Measurements from ENCODE around the gene MUC4. TPM values are rescaled to one million over a fixed set of nuclear protein-coding genes. Genes with fewer than 3 reads are reported as not detected.
"Not testable (repeated sequence)": the region's sequence is repeated elsewhere in the genome, so short reads cannot be mapped to it uniquely, and the experiment has no call there.

MUC4 gene
- total and polyA plus RNA-seq, 9 of the 15 experiments (the other 6 are each of a cell fraction or from before 2014, with no cell fraction given): under 0.01 to 0.21 (median 0.10) TPM; not detected in 4

DNA sequence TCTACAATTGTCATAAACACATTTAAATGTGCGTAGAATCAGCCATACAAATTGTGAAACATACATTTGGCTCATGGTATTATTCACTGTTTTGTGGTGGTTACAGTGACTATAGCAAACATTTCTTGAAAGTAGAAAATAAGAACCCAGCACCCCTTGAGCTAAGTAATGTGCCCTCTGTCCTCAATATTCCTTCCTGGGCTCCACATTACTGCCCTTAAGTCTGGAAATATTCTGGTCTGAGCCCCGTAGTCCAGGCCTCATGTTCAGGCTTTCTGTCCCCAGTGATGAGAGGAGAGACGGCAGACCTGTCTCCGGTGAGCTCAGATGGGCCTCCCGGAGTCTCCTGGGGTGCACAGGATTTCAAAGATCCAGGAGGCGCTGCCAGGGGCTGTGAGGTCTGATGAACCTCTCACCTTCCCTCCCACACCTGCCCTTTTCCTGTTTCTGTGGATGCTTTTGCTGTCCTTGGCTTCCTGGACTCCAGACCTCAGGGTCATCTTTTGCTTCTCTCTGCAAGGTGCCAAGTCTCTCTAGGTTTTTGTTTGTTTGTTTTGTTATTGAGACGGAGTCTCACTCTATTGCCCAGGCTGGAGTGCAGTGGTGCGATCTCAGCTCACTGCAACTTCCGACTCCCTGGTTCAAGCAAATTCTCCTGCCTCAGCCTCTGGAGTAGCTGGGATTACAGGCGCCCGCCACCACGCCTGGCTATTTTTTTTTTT, 99.8 kb downstream of the MUC4 start:
- Histone ChIP-seq H4K20me1 (replicated peaks; ENCODE audit: control insufficient read depth, insufficient read depth, low read length) (no peaks in the 10 kb centered on the region), H3K4me2 (ENCODE audit: insufficient read depth, low read length) (no peak overlapping the region), H3K9me1 (ENCODE audit: control insufficient read depth, insufficient read depth, low read length) (no peaks in the 10 kb centered on the region), H2AFZ (ENCODE audit: low read depth, low read length) (no peak overlapping the region), H3K4me1 (replicated peaks in 1 of 2; ENCODE audit: control insufficient read depth in 2 of 2, insufficient read depth in 2 of 2, low read length in 2 of 2) (peaks cover 0 to 9% of the 10 kb centered on the region in 2 experiments; a peak in 3 of 5 replicates), H3K27me3 (ENCODE audit: control insufficient read depth in 2 of 2, insufficient read depth in 2 of 2, low read length in 2 of 2) (peaks cover 2 to 12% of the 10 kb centered on the region in 2 experiments; a peak in 2 of 5 replicates), H3K36me3 (ENCODE audit: control insufficient read depth, insufficient read depth, low read length) (no peaks in the 10 kb centered on the region), H3K4me3 (no peak overlapping the region), H3K79me2 (ENCODE audit: control insufficient read depth, insufficient read depth, low read length) (no peaks in the 10 kb centered on the region), H3K27ac (ENCODE audit: extremely low read depth, low read depth, low read length) (no peak overlapping the region), H3K9ac (ENCODE audit: insufficient read depth in 1 of 2, low read depth in 2 of 2, low read length in 2 of 2) (0 out of 4 replicates have a peak overlapping the region, but pooled peaks of 1 of the 2 experiments have one; percentile 7), H3K9me3 (replicated peaks; ENCODE audit: control insufficient read depth, insufficient read depth, low read depth, low read length) (no peaks in the 10 kb centered on the region)
- no peak for FAIRE-seq
- in situ Hi-C loops (cut with MboI) (loop anchor here (25.0 kb wide), 2 partner anchors 500 to 800 kb away; partner anchors contain the start of genes RNF168, SLC51A, SMCO1 and ZDHHC19), intact Hi-C loops (cut with micrococcal nuclease) (loop anchor here (10.0 kb wide), 2 partner anchors 167 to 483 kb away; partner anchors contain the start of gene PPP1R2)
- POLR2A ChIA-PET: interaction anchor here (1.2 to 1.4 kb wide), 2 partner anchors 8 to 11 kb away, joined by 5 read pairs; partner anchors contain the start of gene MUC20
- peak in 1 of 4 experiments; percentile 20 for DNase-seq (ENCODE audit: extremely low read depth in 1 of 4, low spot score in 3 of 4)
- TF ChIP-seq EP300 (IDR thresholded peaks at IDR 0.05; ENCODE audit: low read length): no peak
- TF ChIP-seq ZNF121 (CRISPR knock-in tag; conservative IDR thresholded peaks at IDR 0.05): peak; percentile 89
- CTCF ChIA-PET (ENCODE audit: low intra/inter-chr PET ratio): no interaction called here
- 54% methylated on average over 12 of the region's 12 CpGs for WGBS (ENCODE audit: insufficient coverage, low coverage, missing lambda C conversion rate)
- BruUV-seq (replicated peaks): no TSS peak
- peak; percentile 18 for ATAC-seq

- CTCF ChIA-PET (ENCODE audit: low intra/inter-chr PET ratio); BruUV-seq (replicated peaks); H3K4me1 ChIP-seq (replicated peaks in 1 of 2; ENCODE audit: control insufficient read depth in 2 of 2, insufficient read depth in 2 of 2, low read length in 2 of 2); H3K9me3 ChIP-seq (replicated peaks; ENCODE audit: control insufficient read depth, insufficient read depth, low read depth, low read length); DNase-seq (ENCODE audit: extremely low read depth in 1 of 4, low spot score in 3 of 4); H3K4me2 ChIP-seq (ENCODE audit: insufficient read depth, low read length); H3K9ac ChIP-seq (ENCODE audit: insufficient read depth in 1 of 2, low read depth in 2 of 2, low read length in 2 of 2); ATAC-seq; H3K79me2 ChIP-seq (ENCODE audit: control insufficient read depth, insufficient read depth, low read length); FAIRE-seq; H3K36me3 ChIP-seq (ENCODE audit: control insufficient read depth, insufficient read depth, low read length); H2AFZ ChIP-seq (ENCODE audit: low read depth, low read length); H3K4me3 ChIP-seq; H4K20me1 ChIP-seq (replicated peaks; ENCODE audit: control insufficient read depth, insufficient read depth, low read length); H3K27me3 ChIP-seq (ENCODE audit: control insufficient read depth in 2 of 2, insufficient read depth in 2 of 2, low read length in 2 of 2); H3K9me1 ChIP-seq (ENCODE audit: control insufficient read depth, insufficient read depth, low read length); H3K27ac ChIP-seq (ENCODE audit: extremely low read depth, low read depth, low read length): not testable (repeated sequence)
- in situ Hi-C loops (cut with MboI) (loop anchor here (25.0 kb wide), 2 partner anchors 501 to 801 kb away; partner anchors contain the start of genes RNF168, SLC51A, SMCO1 and ZDHHC19), intact Hi-C loops (cut with micrococcal nuclease) (loop anchor here (10.0 kb wide), 2 partner anchors 166 to 484 kb away; partner anchors contain the start of gene PPP1R2)
- POLR2A ChIA-PET: interaction anchor here (1.2 to 1.4 kb wide), 2 partner anchors 9 to 10 kb away, joined by 5 read pairs; partner anchors contain the start of gene MUC20
- TF ChIP-seq, protein P1, sequence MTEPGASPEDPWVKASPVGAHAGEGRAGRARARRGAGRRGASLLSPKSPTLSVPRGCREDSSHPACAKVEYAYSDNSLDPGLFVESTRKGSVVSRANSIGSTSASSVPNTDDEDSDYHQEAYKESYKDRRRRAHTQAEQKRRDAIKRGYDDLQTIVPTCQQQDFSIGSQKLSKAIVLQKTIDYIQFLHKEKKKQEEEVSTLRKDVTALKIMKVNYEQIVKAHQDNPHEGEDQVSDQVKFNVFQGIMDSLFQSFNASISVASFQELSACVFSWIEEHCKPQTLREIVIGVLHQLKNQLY (CRISPR knock-in tag; conservative IDR thresholded peaks at IDR 0.05): 0 out of 4 replicates have a peak, but pooled peaks of 1 of the 2 experiments have one; percentile 27
- TF ChIP-seq, protein P2, sequence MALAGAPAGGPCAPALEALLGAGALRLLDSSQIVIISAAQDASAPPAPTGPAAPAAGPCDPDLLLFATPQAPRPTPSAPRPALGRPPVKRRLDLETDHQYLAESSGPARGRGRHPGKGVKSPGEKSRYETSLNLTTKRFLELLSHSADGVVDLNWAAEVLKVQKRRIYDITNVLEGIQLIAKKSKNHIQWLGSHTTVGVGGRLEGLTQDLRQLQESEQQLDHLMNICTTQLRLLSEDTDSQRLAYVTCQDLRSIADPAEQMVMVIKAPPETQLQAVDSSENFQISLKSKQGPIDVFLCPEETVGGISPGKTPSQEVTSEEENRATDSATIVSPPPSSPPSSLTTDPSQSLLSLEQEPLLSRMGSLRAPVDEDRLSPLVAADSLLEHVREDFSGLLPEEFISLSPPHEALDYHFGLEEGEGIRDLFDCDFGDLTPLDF (CRISPR knock-in tag; IDR thresholded peaks at IDR 0.05): peak; percentile 61; the same call in 1 of the 2 replicates
- 5% methylated on average over 2 of the region's 2 CpGs for WGBS (ENCODE audit: insufficient coverage, low coverage, missing lambda C conversion rate)
These were observed 100.5 kb downstream of the MUC4 start for GRCh38 chr3:195711091-195711812.

Data from K562 (cell line).